Renal pelvis (tissue), 4 donors: ENCODE results near the gene GUCA2A. TPM values are rescaled to one million over a fixed set of nuclear protein-coding genes. Genes with fewer than 3 reads are reported as not detected.

ENCODE experiments used
- DNase-seq: peaks from one replicate; pipeline ENCODE4 v3.0.0-alpha.2; 2013
- polyA plus RNA-seq, 3 donors: library from polyadenylated mRNA; unstranded; fragments of 120-200 nt; gene quantifications; one replicate each; pipeline ENCODE4 v1.2.1, GENCODE V29; 2013; ENCODE audit not compliant: insufficient read length in 3 of 3

The GUCA2A gene
- polyA plus RNA-seq, 3 donors = not detected

DNA sequence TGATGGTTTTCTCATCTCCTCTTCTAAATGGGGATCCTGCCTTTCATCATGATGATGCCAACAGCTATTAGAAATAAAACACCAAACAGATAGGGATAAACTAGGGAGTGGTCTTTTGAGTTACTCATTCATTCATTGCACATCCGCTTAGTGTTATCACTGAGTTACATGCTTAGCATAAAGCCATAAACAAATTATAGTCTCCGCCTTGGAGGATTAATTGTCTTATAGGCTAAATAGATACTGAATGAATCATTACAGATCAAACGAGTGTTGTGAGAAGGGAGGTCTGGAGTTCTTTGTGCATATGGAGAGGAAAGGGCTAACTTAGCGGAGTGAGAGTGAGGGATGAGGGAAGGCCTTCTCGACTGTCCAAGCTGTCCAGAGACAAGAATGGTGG lies 31.2 kb downstream of the GUCA2A start:
- DNase-seq = no peak

DNA sequence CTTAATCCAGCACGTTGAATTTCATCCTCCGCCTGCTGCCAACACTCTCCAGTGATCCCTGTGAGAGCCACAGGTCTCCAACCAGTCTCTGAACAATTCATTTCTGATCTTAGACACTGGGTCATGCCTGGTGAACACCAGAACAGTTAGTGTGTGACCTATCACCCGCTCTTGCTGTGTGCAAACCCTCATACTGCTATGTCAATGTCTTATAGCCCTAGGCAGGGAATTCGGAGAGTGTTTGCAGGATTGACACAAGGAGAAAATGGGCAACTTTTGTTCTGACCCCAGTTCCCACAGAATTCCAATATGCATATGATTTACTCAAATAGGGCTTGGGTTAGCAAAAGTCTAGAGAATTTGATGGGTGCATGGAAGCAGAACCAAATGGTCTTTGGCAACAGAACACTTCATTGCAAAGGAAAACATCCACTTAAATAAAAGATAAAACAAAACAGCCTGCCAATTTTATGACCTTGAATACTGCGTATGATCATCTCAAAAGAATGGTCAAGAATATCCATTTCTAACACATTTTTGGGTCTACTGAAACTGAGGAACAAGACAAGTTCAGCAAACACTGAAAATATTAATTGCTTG lies 34.4 kb downstream of the GUCA2A start:
- no peak for DNase-seq

DNA sequence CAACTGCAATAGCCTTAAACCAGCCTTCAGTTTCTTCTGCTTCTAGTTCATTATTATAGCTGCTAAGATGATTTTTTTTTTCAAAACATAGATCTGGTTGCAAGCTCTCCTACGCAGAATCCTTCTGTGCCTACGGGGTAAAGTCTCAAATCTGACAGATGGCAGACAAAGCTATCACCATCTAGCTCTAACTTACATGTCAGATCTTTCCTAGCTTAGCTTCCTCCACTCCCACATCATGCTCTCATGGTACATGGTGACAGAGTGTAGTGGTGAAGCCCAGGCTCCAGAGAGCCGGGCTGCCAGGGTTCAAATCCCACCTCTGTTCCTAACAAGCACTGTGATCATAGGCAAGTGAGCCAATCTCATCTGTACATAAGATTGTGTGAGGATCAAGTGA lies 35.6 kb downstream of the GUCA2A start:
- no peak for DNase-seq

DNA sequence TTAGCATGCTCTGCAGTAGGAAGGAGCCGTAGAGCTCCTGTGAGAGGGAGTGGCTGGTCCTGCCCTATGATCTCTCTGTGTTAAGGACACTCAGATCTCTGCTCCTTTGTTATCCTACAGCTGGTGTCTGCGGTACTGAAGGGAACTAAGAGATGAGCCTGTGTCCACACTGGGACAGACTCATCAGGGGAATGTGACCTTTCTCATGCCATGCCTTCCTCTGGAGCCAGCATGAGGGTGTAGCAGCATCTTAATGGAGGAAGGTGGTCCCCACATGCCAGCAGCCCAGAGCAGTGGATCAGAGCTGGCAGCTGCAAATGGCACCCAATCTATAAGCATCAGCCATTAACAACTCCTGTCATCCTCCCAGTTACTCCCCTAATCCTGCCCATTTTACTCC lies 36.0 kb downstream of the GUCA2A start:
- DNase-seq = no peak

DNA sequence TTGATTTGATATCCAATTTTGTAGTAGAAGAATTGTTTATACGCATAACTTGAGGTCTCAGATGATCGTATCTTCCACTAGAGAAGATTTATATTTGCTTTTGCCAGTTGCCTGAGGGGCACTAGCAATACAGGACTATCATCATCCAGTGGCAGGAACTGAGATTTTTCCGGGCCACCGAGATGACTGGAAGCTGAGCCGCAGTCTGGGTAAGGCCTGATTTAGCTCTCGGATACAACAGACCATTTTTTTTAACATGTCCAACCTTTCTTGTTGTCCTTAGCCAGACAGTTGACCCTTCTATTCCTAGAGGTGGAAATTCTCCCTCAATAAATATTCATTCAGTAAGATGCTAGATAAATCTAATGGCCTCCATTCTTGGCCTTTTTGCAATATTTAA lies 36.8 kb downstream of the GUCA2A start:
- no peak for DNase-seq

DNA sequence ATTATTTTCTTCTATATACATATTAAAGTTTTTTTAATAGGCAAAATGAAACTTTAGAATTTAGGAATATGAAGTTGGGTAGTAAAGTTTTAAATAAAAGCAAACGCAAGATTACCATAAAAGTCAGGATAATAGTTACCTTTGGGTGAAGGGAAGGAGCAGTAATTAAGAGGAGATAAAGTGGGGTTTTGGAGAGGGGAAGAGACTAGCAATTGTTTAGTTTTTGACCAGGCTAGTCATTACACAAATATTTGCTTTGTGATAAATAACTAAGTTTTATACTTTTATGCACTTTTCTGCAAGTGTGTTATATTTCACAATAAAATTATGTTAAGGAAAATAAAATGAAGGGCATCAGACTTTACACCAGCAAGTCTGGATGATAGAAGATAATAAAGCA lies 39.0 kb downstream of the GUCA2A start:
- no peak for DNase-seq

DNA sequence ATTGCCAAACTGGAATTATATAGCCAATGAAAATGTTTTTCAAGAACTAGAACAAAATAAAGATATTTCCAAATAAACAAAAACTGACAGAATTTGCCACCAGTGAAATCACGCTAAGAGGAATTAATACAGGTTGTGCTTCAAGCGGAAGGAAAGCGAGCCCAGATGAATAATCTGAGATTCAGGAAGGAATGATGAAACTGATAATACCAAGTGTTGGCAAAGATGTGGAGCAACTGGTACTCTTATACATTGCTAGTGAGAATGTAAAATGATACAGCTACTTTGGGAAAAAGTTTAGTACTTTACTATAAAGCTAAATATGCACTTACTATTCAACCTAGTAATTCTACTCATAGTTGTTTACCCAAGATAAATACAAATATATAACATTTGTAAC lies 42.1 kb downstream of the GUCA2A start:
- DNase-seq = no peak

DNA sequence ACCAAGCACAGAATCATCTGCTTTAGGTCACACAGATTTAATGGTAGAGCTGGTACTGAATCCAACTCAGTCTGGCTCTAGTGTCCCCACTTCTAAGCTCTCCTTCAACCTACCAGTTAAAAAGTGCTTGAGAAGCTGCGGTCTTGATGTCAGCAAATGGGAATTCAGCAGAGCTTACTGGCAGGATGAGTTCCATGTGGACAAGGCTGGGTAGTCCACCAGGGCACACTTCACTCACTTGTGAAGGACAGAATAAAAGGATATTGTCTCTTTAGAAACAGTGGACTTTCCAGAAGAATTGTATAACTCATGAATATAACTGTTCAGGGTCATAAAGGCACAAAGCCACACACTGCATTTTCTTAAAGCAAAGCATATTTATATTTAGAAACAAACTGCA lies 46.4 kb downstream of the GUCA2A start:
- no peak for DNase-seq

DNA sequence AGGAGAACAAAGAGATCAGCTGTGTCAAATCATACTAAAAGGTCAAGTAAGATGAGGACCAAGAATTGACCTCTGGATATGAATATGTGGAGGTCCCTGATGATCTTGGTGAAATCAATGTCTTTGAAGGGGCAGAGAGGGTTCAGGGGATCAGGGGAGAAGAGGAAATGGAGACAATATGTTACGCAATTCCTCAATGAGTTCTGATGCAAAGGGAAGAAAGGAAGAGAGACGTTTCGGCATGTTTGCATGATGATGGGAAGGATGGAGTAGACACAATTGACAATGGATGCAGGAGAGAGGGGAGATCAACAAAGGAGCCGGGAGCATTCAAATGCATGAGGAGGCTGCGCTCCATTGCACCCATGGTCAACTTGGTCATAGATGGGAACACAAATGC lies 47.3 kb downstream of the GUCA2A start:
- no peak for DNase-seq

DNA sequence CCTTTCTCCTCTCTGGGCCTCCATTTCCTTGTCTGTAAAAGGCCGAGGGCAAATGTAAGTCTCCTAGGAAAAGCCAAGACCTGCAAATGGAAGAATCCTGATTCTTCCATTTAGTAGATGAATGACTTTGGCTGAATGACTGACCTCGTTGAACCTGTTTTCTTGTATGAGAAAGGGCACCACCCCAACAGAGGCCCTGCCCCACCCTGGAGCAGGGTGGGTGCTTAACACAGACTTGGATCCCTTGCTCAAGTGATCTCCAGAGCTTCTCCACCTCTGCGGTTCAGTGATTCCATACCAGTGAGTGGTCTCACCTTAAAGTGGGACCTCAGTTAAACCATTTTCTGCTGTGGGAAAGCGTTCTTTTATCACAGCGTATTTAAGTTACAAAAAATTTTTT lies 50.3 kb downstream of the GUCA2A start:
- DNase-seq = no peak

Other genes with a start within 250 kb of the GUCA2A start
- 1 to 10 TPM; 3.3 to 4.0 (median 3.7) TPM for gene HIVEP3, start 245.8 kb downstream of the GUCA2A start, polyA plus RNA-seq
- not detected for gene GUCA2B, start 11.3 kb downstream of the GUCA2A start, polyA plus RNA-seq
- gene FOXJ3, start 170.5 kb upstream of the GUCA2A start, polyA plus RNA-seq = 10 to 100 TPM; 35.7 to 50.6 (median 44.8) TPM
- gene RIMKLA, start 216.0 kb upstream of the GUCA2A start, polyA plus RNA-seq = under 1 TPM; 0.63 to 0.88 (median 0.73) TPM